Measurements from ENCODE around the gene PDSS2.

- TF ChIP-seq GABPA (IDR thresholded peaks at IDR 0.05; ENCODE audit: borderline replicate concordance, insufficient read depth, low read length) (no peak), POLR2A (IDR thresholded peaks at IDR 0.05; ENCODE audit: control extremely low read depth in 1 of 2, low read depth in 2 of 2, low read length in 2 of 2) (no peak)
Observed at GRCh38 chr6:107308677-107309076, 150.7 kb downstream of the PDSS2 start.
